Fibroblast of pulmonary artery (primary cell): Measurements from ENCODE around the gene TNFRSF9.
A peak's percentile ranks its signal among the peaks of the same experiment; 100 is the strongest.
"Not testable (repeated sequence)": the region's sequence is repeated elsewhere in the genome, so short reads cannot be mapped to it uniquely, and the experiment has no call there.

Experiments
- DNase-seq: peaks from one replicate; pipeline ENCODE4 v3.0.0-alpha.2; 2010; ENCODE audit warnings: low read depth
- H3K4me3 ChIP-seq: replicated peaks from 2 replicates; pipeline ENCODE4 v1.5.1; 2011; ENCODE audit warnings: low read depth, mild to moderate bottlenecking, control low read depth, low read length, moderate library complexity
- TF ChIP-seq, protein P1 (sequence below): IDR thresholded peaks from 2 replicates; pipeline ENCODE4 v1.5.1; 2011; ENCODE audit warnings: mild to moderate bottlenecking, control low read depth, low read length, inconsistent platforms; ENCODE audit errors: missing control alignments

TNFRSF9 gene

DNA sequence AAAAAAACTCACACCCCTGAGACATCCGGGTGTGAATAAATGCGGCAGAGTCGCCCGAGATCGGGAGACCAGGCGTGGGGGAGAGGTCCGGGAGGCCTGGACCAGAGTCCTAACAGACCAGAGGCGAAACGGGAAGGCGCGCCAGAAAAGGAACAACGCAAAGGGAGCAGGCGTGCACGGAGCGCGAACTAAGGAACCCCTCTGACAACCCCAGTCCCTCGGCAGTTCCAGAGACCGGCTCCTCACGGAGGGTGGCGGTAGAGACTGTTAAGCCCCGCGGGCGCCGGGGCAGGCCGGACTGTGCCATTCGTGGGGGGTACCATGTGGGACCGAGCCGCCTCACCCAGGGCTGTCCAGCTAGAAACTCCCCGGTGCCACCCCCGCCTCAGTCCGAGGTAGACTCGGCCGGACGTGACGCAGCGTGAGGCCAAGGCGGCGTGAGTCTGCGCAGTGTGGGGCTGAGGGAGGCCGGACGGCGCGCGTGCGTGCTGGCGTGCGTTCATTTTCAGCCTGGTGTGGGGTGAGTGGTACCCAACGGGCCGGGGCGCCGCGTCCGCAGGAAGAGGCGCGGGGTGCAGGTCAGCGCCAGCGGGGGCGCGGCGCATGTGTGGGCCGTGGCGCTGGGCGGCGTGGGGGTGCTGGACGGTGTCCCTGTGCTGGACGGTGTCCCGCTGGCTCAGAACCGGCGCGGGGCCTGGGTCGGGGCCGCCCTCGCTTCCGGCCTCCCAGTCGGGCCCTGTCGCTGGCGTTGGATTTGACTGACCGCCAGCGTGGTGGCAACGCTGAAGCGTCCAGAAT lies 20.8 kb upstream of the TNFRSF9 start, which contains the start of gene PARK7:
TSS of gene PARK7 (plus strand) at position 496 of the 798 bp plus-strand sequence. CDS start 1,075 bp downstream, outside the sequence.
- TF ChIP-seq, protein P1, sequence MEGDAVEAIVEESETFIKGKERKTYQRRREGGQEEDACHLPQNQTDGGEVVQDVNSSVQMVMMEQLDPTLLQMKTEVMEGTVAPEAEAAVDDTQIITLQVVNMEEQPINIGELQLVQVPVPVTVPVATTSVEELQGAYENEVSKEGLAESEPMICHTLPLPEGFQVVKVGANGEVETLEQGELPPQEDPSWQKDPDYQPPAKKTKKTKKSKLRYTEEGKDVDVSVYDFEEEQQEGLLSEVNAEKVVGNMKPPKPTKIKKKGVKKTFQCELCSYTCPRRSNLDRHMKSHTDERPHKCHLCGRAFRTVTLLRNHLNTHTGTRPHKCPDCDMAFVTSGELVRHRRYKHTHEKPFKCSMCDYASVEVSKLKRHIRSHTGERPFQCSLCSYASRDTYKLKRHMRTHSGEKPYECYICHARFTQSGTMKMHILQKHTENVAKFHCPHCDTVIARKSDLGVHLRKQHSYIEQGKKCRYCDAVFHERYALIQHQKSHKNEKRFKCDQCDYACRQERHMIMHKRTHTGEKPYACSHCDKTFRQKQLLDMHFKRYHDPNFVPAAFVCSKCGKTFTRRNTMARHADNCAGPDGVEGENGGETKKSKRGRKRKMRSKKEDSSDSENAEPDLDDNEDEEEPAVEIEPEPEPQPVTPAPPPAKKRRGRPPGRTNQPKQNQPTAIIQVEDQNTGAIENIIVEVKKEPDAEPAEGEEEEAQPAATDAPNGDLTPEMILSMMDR: peak; percentile 55
- DNase-seq: peak; percentile 99
- H3K4me3 ChIP-seq: peak within 1 kb of the TSS; percentile 96

DNA sequence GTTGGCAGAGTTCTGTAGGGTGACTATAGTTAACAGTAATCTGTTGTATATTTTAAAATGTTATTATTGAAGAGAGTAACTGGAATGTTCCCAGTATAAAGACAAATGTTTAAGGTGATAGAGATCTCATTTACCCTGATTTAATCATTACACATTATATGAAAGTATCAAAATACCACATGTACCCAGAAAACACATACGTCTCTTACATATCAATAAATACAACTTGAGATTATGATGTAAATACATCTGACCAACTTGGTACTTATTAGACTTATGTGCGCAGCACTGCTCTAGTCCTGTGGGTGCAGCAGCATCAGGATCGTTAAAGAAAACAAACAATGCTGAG lies 20.2 kb upstream of the TNFRSF9 start:
- peak overlapping the region; percentile 96 for H3K4me3 ChIP-seq
- DNase-seq: no peak
- TF ChIP-seq, protein P1: no peak

DNA sequence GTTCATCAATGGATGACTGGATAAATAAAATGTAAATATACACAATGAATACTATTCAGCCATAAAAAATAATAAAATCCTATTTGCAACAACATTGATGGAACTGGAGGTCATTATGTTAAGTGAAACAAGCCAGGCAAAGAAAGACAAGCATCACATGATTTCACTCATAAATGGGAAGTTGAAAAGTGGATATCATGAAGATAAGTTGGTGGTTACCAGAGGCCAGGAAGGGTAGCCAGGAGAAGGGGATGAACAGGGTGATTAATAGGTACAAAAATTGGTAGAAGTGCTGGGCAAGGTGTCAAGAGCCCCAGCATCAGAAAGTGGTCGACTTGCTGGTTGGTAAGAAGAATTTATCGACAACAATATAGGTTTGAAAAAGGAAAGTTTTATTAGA lies 19.5 kb upstream of the TNFRSF9 start:
- no peak for DNase-seq
- H3K4me3 ChIP-seq: no peak overlapping the region
- TF ChIP-seq, protein P1: no peak

DNA sequence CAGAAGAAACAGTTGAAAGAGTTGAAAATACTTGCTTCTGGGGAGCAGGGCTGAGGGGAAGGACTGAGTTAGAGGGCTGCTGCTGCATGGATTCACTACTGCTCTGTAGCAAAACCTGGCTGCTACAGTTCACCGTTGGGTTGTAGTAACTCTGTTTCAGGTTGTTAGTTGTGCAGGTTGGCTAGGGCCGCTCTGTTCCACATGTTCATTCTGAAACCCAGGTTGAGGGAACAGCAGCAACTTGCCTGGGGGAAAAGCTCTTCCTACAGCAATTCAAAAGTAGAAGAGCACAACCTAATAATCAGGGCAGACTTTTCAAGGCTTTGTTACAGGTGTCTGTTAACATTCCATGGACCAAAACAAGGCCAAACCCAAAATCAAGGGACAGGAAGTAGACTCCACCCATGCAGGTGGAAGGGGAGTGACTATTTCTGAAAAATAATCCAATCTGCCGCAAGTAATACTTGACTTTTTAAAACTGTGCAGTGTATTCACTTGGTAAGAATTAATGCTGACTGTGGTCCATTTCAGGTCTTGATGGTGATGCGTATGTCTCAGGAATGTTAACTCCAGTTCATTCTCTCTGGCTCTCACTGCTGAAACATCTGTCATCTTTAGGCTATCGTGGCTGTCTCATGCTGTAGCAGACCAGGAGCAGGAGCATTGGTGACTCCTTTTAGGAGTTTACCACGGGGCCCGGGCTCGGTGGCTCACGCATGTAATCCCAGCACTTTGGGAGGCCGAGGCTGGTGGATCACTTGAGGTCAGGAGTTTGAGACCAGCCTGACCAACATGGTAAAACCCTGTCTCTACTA lies 15.8 kb upstream of the TNFRSF9 start:
- TF ChIP-seq, protein P1: no peak
- no peak overlapping the region for H3K4me3 ChIP-seq
- peak; percentile 17 for DNase-seq

DNA sequence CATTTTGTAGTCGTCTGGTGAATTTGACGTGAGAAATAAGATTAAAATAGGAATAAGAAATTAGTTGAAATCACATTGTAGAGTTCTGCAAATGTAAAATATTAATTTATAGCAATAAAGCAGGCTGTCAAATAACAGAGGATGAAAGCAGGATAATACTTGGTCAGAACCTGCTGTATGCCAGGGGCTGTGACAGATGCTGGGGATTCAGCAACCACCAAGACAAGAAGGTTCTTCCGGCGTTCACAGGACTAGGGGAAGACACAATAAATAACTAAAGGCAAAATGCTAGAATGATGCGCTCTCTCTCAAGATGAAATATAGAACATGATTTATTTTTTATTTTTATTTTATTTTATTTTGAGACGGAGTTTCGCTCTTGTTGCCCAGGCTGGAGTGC lies 14.0 kb upstream of the TNFRSF9 start:
- TF ChIP-seq, protein P1: no peak
- H3K4me3 ChIP-seq: peak overlapping the region; percentile 58
- no peak for DNase-seq

DNA sequence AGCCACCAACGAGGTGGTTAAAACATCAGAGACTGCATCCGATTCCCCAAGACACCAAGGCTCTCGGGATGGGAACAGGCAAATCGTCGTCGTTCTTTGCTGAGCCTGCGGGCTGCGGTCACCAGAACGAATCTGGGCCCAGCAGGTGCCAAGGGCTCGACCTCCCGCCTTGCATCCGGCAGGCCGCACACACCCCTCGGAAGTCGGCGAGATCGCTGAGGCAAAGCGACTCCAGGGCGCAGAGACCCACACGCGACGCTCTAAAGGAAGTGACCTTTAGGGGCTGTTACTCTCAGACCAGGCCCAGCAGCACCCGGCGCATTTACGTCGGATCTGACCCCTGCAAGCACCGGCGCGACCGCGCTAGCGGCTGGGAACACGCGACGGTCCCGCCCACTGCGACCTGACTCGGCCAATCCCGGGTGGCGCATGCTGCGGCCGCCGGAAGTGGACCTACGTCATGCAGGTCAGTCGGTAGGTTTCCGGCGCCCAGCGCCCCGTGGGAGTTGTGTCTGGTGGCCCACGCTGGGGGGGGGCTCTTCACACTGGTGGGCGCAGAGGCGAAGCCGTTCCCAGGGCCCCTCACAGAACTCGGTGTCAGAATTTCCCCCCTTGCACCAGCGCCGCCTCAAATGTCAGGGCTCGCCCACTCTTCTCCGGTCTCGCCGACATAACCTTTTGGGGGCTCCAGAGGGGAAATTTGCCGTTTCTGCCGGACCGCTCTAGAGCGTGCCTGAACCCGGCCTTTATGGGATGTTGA lies 13.4 kb upstream of the TNFRSF9 start:
- peak overlapping the region; percentile 58 for H3K4me3 ChIP-seq
- TF ChIP-seq, protein P1: no peak
- DNase-seq: peak; percentile 89

DNA sequence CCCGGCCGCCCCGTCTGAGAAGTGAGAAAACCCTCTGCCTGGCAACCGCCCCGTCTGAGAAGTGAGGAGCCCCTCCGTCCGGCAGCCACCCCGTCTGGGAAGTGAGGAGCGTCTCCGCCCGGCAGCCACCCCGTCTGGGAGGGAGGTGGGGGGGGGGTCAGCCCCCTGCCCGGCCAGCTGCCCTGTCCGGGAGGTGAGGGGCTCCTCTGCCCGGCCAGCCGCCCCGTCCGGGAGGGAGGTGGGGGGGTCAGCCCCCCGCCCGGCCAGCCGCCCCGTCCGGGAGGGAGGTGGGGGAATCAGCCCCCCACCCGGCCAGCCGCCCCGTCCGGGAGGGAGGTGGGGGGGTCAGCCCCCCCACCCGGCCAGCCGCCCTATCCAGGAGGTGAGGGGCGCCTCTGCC lies 12.2 kb upstream of the TNFRSF9 start:
- DNase-seq, H3K4me3 ChIP-seq: not testable (repeated sequence)
